ENCODE measurements around the gene MMEL1.

Gene MMEL1

DNA sequence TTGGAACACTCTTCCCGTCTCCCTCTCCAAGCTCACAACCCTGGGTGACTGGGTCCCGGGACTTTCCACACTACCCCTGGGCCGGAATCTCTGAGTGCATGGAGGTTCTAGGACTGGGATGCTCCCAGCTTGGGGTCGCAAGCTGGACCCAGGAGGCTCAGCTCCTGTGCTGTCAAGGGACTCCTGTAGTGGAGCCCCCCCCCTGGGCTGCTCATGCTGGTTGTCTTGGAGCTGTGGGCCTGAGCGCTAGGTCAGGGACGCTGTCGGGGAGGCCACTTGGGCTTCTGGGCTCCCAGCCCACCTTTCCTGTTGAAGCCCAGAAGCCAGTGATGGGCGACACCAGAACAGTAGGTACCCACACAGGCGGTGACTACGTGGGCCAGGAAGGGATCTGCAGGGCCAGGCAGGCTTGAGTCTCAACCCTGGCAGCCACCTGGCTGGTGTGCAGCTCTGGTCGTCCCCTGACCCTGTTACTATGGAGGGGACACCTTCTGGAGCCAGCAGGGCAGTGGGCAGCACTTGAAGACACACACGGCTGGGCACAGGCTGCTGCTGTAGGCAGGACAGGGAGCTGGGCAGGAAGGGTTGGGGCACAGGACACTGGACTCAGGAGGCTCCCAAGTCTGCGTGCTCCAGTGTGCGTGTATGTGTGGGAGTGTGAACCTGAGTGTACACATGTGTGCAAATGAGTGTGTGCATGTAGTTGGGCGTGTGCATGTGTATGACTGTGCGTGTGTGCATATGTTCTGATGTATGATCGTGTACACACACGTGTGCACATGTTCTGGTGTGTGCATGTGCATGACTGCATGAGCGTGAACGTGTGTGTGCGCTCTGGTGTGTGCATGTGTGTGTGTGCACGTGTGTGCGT, 3.0 kb downstream of the MMEL1 start:
- Histone ChIP-seq H4K20me1 (ENCODE audit: insufficient read depth, low read length) (no peaks in the 10 kb centered on the region), H3K9ac (ENCODE audit: low read length) (no peak overlapping the region), H3K27me3 (replicated peaks; ENCODE audit: insufficient read depth, low read length) (peaks cover 84% of the 10 kb centered on the region), H3K9me3 (replicated peaks; ENCODE audit: insufficient read depth, low read length) (no peaks in the 10 kb centered on the region), H3K4me2 (ENCODE audit: low read depth, low read length) (no peak overlapping the region), H3K4me3 (ENCODE audit: low read length) (no peak overlapping the region), H3K79me2 (ENCODE audit: low read length) (no peaks in the 10 kb centered on the region), H3K4me1 (ENCODE audit: low read length) (no peaks in the 10 kb centered on the region), H3K9me2 (replicated peaks; ENCODE audit: insufficient read depth, low read length) (no peaks in the 10 kb centered on the region), H2AFZ (ENCODE audit: low read length) (no peak overlapping the region), H3K36me3 (replicated peaks; ENCODE audit: insufficient read depth, low read length) (no peaks in the 10 kb centered on the region), H3F3A (ENCODE audit: insufficient read depth, low read length) (no peaks in the 10 kb centered on the region), H3K27ac (ENCODE audit: low read length) (no peak overlapping the region)
- TF ChIP-seq EZH2 (optimal IDR thresholded peaks at IDR 0.05; ENCODE audit: low read depth, low read length) (no peak), EZH2phosphoT487 (IDR thresholded peaks at IDR 0.05; ENCODE audit: low read length) (no peak)
- TF ChIP-seq, protein P1, sequence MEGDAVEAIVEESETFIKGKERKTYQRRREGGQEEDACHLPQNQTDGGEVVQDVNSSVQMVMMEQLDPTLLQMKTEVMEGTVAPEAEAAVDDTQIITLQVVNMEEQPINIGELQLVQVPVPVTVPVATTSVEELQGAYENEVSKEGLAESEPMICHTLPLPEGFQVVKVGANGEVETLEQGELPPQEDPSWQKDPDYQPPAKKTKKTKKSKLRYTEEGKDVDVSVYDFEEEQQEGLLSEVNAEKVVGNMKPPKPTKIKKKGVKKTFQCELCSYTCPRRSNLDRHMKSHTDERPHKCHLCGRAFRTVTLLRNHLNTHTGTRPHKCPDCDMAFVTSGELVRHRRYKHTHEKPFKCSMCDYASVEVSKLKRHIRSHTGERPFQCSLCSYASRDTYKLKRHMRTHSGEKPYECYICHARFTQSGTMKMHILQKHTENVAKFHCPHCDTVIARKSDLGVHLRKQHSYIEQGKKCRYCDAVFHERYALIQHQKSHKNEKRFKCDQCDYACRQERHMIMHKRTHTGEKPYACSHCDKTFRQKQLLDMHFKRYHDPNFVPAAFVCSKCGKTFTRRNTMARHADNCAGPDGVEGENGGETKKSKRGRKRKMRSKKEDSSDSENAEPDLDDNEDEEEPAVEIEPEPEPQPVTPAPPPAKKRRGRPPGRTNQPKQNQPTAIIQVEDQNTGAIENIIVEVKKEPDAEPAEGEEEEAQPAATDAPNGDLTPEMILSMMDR (IDR thresholded peaks at IDR 0.05; ENCODE audit: low read length) = no peak
- no peak for DNase-seq

- peaks cover 89% of the 10 kb centered on the region for H3K27me3 ChIP-seq (replicated peaks; ENCODE audit: insufficient read depth, low read length)
- H2AFZ ChIP-seq (ENCODE audit: low read length) = no peak overlapping the region
- no peaks in the 10 kb centered on the region for H3K4me1 ChIP-seq (ENCODE audit: low read length)
- H4K20me1 ChIP-seq (ENCODE audit: insufficient read depth, low read length) = no peaks in the 10 kb centered on the region
- H3F3A ChIP-seq (ENCODE audit: insufficient read depth, low read length) = no peaks in the 10 kb centered on the region
- no peak overlapping the region for H3K9ac ChIP-seq (ENCODE audit: low read length)
- H3K27ac ChIP-seq (ENCODE audit: low read length) = no peak overlapping the region
- no peak overlapping the region for H3K4me3 ChIP-seq (ENCODE audit: low read length)
- no peaks in the 10 kb centered on the region for H3K9me2 ChIP-seq (replicated peaks; ENCODE audit: insufficient read depth, low read length)
- no peaks in the 10 kb centered on the region for H3K79me2 ChIP-seq (ENCODE audit: low read length)
- H3K36me3 ChIP-seq (replicated peaks; ENCODE audit: insufficient read depth, low read length) = no peaks in the 10 kb centered on the region
- DNase-seq = no peak
- no peak for TF ChIP-seq EZH2phosphoT487 (IDR thresholded peaks at IDR 0.05; ENCODE audit: low read length)
- TF ChIP-seq, protein P1 (IDR thresholded peaks at IDR 0.05; ENCODE audit: low read length) = no peak
- no peak for TF ChIP-seq EZH2 (optimal IDR thresholded peaks at IDR 0.05; ENCODE audit: low read depth, low read length)
- H3K9me3 ChIP-seq (replicated peaks; ENCODE audit: insufficient read depth, low read length) = no peaks in the 10 kb centered on the region
- no peak overlapping the region for H3K4me2 ChIP-seq (ENCODE audit: low read depth, low read length)
Measured at GRCh38 chr1:2628933-2629626, 3.7 kb downstream of the MMEL1 start.

DNA sequence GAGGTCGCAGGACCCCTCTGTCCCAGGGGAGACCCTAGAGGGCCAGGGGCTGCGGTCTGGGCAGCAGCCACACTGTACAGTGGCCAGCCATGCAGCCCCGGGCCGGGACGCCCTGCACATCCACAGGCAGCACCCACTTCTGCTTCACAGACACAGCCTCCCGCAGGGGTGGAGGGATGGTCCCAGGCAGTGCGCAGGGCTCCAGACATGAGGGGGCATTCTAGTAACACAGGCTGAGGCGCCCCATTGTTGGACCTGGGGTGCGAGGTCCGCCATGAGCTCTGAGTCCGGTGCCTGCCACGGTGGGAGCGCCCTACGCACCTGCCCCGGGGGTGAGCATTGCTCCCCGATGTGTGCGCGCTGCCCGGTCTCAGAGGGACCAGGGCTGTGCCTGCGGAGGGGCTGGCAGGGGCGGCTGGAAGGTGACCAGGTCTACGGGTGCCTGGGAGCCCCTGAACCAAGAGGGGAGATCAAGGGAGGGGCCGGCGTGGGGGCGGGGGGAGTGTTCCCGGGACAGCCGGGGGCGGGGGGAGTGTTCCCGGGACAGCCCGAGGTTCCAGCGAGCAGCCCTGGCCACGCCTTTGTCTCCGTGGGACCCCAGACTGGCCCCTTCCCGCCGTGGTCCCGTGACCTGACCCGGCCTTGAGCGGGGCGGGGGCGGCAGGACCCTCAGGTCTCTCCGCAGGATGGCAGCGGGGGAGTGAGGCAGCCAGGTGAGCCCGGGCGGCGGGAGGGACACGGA, 4.5 kb downstream of the MMEL1 start:
- Histone ChIP-seq H3K9me2 (replicated peaks; ENCODE audit: insufficient read depth, low read length) (no peaks in the 10 kb centered on the region), H3K9me3 (replicated peaks; ENCODE audit: insufficient read depth, low read length) (no peaks in the 10 kb centered on the region), H2AFZ (ENCODE audit: low read length) (no peak overlapping the region), H3K27ac (ENCODE audit: low read length) (no peak overlapping the region), H3K4me3 (ENCODE audit: low read length) (no peak overlapping the region), H3K4me1 (ENCODE audit: low read length) (no peaks in the 10 kb centered on the region), H3K4me2 (ENCODE audit: low read depth, low read length) (no peak overlapping the region), H3K79me2 (ENCODE audit: low read length) (no peaks in the 10 kb centered on the region), H3F3A (ENCODE audit: insufficient read depth, low read length) (no peaks in the 10 kb centered on the region), H3K9ac (ENCODE audit: low read length) (no peak overlapping the region), H4K20me1 (ENCODE audit: insufficient read depth, low read length) (no peaks in the 10 kb centered on the region), H3K36me3 (replicated peaks; ENCODE audit: insufficient read depth, low read length) (no peaks in the 10 kb centered on the region), H3K27me3 (replicated peaks; ENCODE audit: insufficient read depth, low read length) (peaks cover 89% of the 10 kb centered on the region)
- TF ChIP-seq, protein P1 (IDR thresholded peaks at IDR 0.05; ENCODE audit: low read length) = no peak
- TF ChIP-seq EZH2phosphoT487 (IDR thresholded peaks at IDR 0.05; ENCODE audit: low read length) (no peak), EZH2 (optimal IDR thresholded peaks at IDR 0.05; ENCODE audit: low read depth, low read length) (no peak)
- DNase-seq = no peak
